Calu3 (cell line): Measurements from ENCODE around the gene DLGAP4. TPM values are rescaled to one million over a fixed set of nuclear protein-coding genes. Genes with fewer than 3 reads are reported as not detected.

Experiments
- BruUV-seq: library from RNA; stranded (reverse); fragments of 400-500 nt; replicated peaks from 2 replicates; lab custom pipeline; 2021; lab: Mats Ljungman, UMichigan
- CTCF ChIA-PET: fragments of 300-600 bp; sonication (Branson Sonifier 250); formaldehyde crosslinking; loops from one replicate; lab custom pipeline; 2022; ENCODE audit warnings: antibody characterized with exemption; lab: Charles Lee
- DNase-seq: peaks from one replicate; pipeline ENCODE4 v3.0.0; 2022
- H3K27ac Mint-ChIP-seq: one replicate; pipeline ENCODE4 v1.8.0; 2022; ENCODE audit warnings: mixed read lengths; ENCODE audit not compliant: unreplicated experiment
- H3K27me3 Mint-ChIP-seq: one replicate; pipeline ENCODE4 v1.8.0; 2022; ENCODE audit warnings: mixed read lengths; ENCODE audit not compliant: unreplicated experiment
- H3K36me3 Mint-ChIP-seq: one replicate; pipeline ENCODE4 v1.8.0; 2022; ENCODE audit warnings: mild to moderate bottlenecking, moderate library complexity, mixed read lengths; ENCODE audit not compliant: insufficient read depth, unreplicated experiment
- H3K4me1 Mint-ChIP-seq: one replicate; pipeline ENCODE4 v1.8.0; 2022; ENCODE audit warnings: mild to moderate bottlenecking, low read depth, mixed read lengths; ENCODE audit not compliant: unreplicated experiment
- H3K4me3 Mint-ChIP-seq: one replicate; pipeline ENCODE4 v1.8.0; 2022; ENCODE audit warnings: mild to moderate bottlenecking, low read depth, moderate library complexity, mixed read lengths; ENCODE audit not compliant: unreplicated experiment
- H3K9me3 Mint-ChIP-seq: one replicate; pipeline ENCODE4 v1.8.0; 2022; ENCODE audit warnings: low read depth, mixed read lengths; ENCODE audit not compliant: unreplicated experiment
- intact Hi-C: fragments of 100-400 bp; cut with micrococcal nuclease; formaldehyde crosslinking; loops from one replicate; pipeline ENCODE4 v1.10.0; 2022; ENCODE audit not compliant: unreplicated experiment
- total RNA-seq: library from RNA; stranded (reverse); gene quantifications from 2 replicates; pipeline ENCODE4 v1.2.3, GENCODE V29; 2022
- TF ChIP-seq, protein P1 (sequence below): fragments of 200-600 bp; IDR thresholded peaks from one replicate; pipeline ENCODE4 v1.8.0; 2022; ENCODE audit warnings: antibody characterized with exemption; ENCODE audit not compliant: unreplicated experiment

Gene DLGAP4
- total RNA-seq, 1 experiment from 2014 or later = 66.4 TPM

DNA sequence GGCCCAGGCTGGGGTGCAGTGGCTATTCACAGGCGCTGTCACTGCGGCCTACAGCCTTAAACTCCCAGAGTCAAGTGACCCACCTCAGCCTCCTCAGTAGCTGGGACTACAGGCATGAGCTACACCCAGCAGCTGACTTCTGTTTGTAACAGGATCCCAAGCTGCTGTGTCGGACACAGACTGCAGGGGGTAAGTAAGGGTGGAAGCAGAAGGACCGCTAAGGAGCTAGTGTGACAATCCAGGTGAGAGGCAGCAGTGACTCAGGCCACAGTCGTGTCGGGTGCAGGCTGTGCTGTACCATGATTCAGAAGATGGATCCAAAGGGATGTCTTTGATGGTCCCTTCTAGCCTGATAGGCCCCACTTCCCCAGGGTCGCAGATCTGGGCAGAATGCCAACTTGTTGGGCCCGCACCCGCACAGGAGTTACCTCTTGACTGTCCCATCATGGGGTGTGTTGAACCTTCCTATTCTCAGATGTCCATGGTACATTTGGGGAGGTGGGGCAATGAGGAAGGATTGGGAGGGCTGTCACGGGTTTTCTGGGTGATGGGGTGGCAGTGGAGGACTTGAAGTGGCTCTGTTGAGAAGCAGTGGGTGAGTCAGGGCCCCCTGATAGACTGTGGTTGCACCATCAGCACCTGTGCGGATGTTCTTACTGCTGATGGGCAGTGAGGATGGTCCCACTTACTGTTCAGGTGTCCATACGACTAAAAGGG is 44.6 kb upstream of the DLGAP4 start:
- no peak for DNase-seq
- CTCF ChIA-PET = no interaction called here
- no peaks in the 10 kb centered on the region for H3K9me3 Mint-ChIP-seq
- H3K4me1 Mint-ChIP-seq = no peaks in the 10 kb centered on the region
- no peak overlapping the region for H3K27ac Mint-ChIP-seq
- H3K27me3 Mint-ChIP-seq = peaks cover 30% of the 10 kb centered on the region
- H3K36me3 Mint-ChIP-seq = no peaks in the 10 kb centered on the region
- TF ChIP-seq, protein P1, sequence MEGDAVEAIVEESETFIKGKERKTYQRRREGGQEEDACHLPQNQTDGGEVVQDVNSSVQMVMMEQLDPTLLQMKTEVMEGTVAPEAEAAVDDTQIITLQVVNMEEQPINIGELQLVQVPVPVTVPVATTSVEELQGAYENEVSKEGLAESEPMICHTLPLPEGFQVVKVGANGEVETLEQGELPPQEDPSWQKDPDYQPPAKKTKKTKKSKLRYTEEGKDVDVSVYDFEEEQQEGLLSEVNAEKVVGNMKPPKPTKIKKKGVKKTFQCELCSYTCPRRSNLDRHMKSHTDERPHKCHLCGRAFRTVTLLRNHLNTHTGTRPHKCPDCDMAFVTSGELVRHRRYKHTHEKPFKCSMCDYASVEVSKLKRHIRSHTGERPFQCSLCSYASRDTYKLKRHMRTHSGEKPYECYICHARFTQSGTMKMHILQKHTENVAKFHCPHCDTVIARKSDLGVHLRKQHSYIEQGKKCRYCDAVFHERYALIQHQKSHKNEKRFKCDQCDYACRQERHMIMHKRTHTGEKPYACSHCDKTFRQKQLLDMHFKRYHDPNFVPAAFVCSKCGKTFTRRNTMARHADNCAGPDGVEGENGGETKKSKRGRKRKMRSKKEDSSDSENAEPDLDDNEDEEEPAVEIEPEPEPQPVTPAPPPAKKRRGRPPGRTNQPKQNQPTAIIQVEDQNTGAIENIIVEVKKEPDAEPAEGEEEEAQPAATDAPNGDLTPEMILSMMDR = no peak
- no TSS peak for BruUV-seq
- H3K4me3 Mint-ChIP-seq = no peak overlapping the region
- intact Hi-C loops = no loop called here

DNA sequence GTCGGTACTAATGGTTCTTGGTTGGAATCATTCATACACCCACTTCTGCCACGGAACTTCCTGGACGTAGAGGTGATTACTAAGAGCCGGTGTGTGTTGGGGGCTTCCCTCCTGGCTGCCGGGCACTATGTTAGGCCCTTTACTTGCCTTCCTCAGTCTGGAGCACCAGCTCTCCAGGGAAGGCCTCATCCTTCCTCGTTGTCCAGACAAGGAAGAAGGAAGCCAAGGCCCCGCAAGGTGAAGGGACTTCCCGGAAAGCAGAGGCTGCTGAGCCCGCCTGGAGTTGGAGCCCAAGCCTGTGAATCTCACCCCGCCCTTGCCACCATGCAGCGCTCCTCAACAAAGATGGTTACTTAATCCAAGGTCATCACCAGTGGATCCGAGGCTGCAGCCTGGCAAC is 43.7 kb upstream of the DLGAP4 start:
- no TSS peak for BruUV-seq
- no peak overlapping the region for H3K27ac Mint-ChIP-seq
- no peaks in the 10 kb centered on the region for H3K36me3 Mint-ChIP-seq
- TF ChIP-seq, protein P1 = no peak
- CTCF ChIA-PET = no interaction called here
- intact Hi-C loops = no loop called here
- H3K4me1 Mint-ChIP-seq = no peaks in the 10 kb centered on the region
- H3K27me3 Mint-ChIP-seq = peaks cover 37% of the 10 kb centered on the region
- H3K4me3 Mint-ChIP-seq = no peak overlapping the region
- no peak for DNase-seq
- H3K9me3 Mint-ChIP-seq = no peaks in the 10 kb centered on the region

DNA sequence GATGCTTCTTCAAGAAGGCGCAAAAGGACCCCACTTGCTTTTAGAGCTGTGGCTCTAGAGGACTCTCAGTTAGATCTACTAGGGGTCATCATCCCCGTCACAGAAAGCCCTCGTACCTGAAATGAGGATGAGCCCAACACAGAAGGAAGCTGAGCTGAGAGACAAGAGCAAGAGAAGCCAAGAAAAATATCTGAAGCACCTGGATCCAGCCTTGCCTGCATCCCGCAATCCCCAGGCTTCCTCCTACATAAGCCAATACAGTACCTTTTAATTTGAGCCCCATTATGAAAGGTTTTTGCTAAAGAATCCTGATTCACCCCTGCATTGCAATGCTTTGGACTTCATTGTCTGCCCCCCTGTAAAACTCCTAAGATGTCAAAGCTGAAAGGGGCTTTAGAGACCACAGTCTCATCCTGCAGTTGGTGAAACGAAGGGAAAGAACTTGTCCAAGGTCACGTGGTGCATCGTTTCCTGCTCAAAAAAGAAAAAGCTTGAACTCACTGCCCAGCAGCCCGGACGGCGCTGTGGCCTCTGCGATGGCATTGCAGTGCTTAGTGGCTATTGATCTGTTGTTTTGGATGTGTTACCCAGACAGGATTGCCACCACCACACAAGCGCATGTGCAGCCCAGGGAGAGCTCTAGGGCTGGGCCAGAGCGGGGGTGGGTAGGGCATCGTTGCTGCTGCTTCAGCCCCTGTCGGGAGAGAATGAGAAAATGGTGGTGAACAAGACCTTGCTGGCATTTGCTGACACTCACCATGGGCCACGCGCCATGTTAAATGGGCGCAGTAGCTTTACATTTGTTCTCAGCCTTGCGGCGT is 41.5 kb upstream of the DLGAP4 start:
- TF ChIP-seq, protein P1 = no peak
- Mint-ChIP-seq H3K9me3 (no peaks in the 10 kb centered on the region), H3K27me3 (peaks cover 53% of the 10 kb centered on the region), H3K4me1 (no peaks in the 10 kb centered on the region), H3K27ac (no peak overlapping the region), H3K4me3 (no peak overlapping the region), H3K36me3 (no peaks in the 10 kb centered on the region)
- no TSS peak for BruUV-seq
- CTCF ChIA-PET = interaction anchor here (0.7 kb wide), 1 partner anchor 286 kb away, joined by 3 read pairs; no protein-coding TSS in a partner anchor
- intact Hi-C loops = no loop called here
- DNase-seq = no peak

DNA sequence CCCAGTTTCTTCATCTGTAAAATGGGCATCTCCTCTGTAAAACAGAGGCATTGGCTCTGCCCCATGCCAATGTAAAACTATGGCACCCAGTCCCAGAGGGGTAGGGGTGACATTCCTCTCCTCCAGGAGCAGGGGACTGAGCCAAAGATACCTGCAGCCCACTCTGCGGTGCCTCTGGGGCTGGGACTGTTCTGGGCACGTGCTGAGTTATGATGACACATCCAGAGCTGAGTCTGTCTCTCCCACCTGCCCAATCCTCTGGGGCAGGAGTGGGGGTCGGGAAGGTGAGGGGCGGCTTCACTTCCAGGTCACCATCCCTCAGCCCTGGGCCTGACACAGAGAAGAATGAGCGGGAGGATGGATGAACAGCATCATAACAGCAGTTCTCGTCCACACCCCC is 40.0 kb upstream of the DLGAP4 start:
- CTCF ChIA-PET = interaction anchor here (0.6 kb wide), 1 partner anchor 641 kb away, joined by 6 read pairs; no protein-coding TSS in a partner anchor
- no peaks in the 10 kb centered on the region for H3K9me3 Mint-ChIP-seq
- no peak overlapping the region for H3K4me3 Mint-ChIP-seq
- H3K4me1 Mint-ChIP-seq = no peaks in the 10 kb centered on the region
- H3K27me3 Mint-ChIP-seq = peaks cover 62% of the 10 kb centered on the region
- intact Hi-C loops = no loop called here
- TF ChIP-seq, protein P1 = no peak
- no peak for DNase-seq
- no TSS peak for BruUV-seq
- no peak overlapping the region for H3K27ac Mint-ChIP-seq
- H3K36me3 Mint-ChIP-seq = no peaks in the 10 kb centered on the region
